ENCODE data around the gene OR5D13.

OR5D13 gene, protein sequence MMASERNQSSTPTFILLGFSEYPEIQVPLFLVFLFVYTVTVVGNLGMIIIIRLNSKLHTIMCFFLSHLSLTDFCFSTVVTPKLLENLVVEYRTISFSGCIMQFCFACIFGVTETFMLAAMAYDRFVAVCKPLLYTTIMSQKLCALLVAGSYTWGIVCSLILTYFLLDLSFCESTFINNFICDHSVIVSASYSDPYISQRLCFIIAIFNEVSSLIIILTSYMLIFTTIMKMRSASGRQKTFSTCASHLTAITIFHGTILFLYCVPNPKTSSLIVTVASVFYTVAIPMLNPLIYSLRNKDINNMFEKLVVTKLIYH

DNA sequence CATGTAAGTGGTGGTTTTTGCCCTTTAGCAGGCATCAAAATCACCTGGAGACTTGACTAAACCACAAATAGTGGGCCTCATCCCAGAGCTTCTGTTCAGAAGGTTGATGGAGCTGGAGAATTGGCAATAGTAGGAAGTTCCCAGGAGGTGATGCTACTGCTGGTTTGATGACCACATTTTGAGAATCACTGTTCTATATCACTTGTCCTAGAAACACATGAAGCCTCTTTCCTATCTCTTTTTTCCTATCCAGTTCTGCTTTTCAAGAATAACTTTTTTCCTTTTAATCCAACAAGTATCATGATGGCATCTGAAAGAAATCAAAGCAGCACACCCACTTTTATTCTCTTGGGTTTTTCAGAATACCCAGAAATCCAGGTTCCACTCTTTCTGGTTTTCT lies at the start of gene OR5D13:
Gene OR5D13, plus strand, starts transcription at position 301 of the 400 bp plus-strand sequence. Its CDS starts 0 bp downstream, at position 301.
- DNase-seq (ENCODE audit: low spot score), result no peak

DNA sequence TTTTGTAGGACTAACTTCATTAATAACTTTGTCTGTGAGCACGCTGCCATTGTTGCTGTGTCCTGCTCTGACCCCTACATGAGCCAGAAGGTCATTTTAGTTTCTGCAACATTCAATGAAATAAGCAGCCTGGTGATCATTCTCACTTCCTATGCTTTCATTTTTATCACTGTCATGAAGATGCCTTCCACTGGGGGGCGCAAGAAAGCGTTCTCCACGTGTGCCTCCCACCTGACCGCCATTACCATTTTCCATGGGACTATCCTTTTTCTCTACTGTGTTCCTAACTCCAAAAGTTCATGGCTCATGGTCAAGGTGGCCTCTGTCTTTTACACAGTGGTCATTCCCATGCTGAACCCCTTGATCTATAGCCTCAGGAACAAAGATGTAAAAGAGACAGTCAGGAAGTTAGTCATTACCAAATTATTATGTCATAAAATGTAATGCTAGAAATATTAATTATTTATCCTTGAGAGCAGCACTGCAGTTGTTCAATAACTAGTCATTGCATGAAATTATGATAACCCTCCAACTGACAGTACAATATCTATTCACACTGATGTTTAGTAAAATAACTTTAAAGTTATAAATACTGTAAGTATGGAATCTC lies 46.4 kb upstream of the OR5D13 start:
- no peak for DNase-seq (ENCODE audit: low spot score)

DNA sequence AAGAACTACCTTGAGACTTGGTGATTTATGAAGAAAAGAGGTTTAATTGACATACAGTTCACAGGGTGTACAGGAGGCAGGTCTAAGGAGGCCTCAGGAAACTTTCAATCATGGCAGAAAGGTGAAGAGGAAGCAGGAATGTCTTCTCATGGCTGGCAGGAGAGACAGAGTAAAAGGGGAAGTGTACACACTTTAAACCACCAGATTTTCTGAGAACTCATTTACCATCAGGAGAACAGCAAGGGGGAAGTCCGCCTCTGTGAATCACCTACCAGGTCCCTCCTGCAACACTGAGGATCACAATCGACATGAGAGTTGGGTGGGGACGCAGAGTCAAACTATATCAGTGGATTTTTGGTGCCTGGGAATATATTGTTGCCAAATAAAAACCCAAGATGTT lies 40.3 kb upstream of the OR5D13 start:
- no peak for DNase-seq (ENCODE audit: low spot score)

DNA sequence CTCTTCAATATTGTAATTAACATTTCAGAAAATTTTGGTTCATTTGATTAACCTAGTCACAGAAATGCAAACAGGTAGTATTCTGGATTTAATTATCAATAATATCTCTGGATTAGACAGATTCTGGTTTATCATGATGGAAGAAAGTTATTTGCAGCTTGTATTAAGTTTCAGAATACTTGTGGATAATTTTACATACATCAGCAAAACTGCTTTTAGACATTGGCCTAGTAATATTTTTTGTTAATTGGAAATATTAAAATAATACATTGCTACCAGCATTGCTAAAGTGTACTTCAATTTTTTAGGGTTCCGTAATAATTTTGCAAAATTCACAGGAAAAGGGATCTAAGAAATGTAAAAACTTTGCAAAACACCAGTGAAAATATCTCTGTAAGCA lies 18.4 kb downstream of the OR5D13 start:
- no peak for DNase-seq (ENCODE audit: low spot score)

DNA sequence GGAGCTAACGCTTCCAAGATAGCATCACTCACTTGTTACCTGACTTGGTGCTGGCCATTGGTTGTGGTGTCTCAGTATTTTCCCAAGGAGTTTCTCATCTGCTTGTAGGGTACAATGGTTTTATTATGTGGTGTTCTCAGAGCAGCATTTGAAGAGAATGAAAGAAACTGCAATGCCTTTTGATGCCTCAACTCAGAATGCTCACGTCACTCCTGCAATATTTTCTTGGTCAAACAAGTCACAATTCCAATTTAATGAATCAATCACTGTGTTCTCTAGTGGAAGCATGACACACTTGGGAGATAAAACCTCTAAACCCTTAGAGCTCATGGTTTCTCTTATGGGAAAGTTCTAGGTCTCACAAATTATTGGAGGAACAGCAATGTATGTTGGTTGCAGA lies 20.1 kb downstream of the OR5D13 start:
- DNase-seq (ENCODE audit: low spot score), result no peak

DNA sequence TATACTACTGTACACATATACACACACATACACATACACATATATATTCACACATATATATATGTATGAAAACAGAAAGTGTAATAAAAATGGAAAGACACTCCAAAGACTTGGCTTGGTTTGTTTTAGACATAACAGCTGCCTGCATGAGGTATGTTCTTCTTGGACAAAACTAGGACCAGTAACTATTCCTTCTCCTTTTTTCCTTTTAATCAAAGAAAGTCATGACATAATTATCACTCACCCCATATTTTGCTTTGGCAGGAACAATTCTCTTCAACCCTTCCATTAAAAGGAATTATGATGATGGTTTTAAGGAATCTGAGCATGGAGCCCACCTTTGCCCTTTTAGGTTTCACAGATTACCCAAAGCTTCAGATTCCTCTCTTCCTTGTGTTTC lies 22.0 kb downstream of the OR5D13 start, which contains the start of gene OR5D14:
Gene OR5D14, plus strand, starts transcription at position 301 of the 400 bp plus-strand sequence. Its CDS starts 0 bp downstream, at position 301.
- no peak for DNase-seq (ENCODE audit: low spot score)

DNA sequence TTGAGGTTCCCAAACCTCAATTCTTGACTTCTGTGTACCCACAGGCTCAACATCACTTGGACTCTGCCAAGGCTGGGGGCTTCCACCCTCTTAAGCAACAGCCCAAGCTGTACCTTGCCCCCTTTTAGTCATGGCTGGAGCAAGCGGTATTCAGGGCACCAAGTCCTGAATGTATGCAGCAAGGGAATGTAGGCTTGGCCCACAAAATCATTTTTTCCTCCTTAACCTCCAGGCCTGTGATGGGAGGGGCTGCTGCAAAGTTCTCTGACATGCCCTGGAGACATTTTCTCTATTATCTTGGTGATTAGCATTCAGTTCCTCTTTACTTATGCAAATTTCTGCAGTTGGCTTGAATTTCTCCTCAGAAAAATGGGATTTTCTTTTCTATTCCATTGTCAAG lies 33.0 kb downstream of the OR5D13 start:
- DNase-seq (ENCODE audit: low spot score), result no peak

DNA sequence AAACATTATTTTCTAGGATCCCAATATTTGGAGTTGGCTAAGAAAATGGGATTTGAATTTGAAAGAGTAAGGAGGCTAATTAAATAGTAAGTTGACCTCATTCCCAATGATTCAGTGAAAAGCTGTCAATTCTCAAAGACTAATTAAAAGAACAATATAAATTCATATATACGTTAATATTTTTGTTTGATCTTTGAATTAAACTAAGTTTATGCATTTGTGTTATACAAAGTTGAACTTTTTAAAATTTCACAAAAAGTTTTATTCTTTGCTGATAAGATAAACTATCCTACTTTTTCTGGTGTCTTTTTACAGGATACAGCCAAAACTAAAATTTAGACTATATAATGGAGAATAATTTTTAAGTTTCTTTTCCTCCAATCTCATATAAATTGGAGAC lies 37.8 kb downstream of the OR5D13 start, which contains the start of gene OR5L1:
Gene OR5L1, plus strand, starts transcription at position 301 of the 400 bp plus-strand sequence. CDS start 100 bp downstream, outside the sequence.
- DNase-seq (ENCODE audit: low spot score), result no peak

DNA sequence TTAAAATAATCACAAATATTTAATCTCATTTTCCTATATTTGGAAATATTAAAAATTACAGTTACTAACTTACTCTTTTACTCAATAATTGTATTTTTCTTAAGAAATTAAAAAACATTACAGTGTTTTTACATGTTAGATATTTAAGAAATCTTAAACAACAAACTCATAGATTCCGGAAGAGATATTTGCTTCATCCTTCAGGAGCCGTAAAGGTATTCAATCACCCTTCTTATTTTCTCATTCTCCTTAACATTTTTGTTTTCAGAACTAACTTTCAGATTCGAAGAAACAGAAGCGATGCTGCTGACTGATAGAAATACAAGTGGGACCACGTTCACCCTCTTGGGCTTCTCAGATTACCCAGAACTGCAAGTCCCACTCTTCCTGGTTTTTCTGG lies 46.1 kb downstream of the OR5D13 start, which contains the start of gene OR5D18:
Gene OR5D18, plus strand, starts transcription at position 301 of the 400 bp plus-strand sequence. Its CDS starts 0 bp downstream, at position 301.
- DNase-seq (ENCODE audit: low spot score), result no peak
